HPDE6-E6E7 (cell line): Measurements from ENCODE around the gene KRT86.
"Not testable (repeated sequence)": the region's sequence is repeated elsewhere in the genome, so short reads cannot be mapped to it uniquely, and the experiment has no call there.

ENCODE experiments used
- DNase-seq: peaks from one replicate; pipeline ENCODE4 v3.0.0; 2011; ENCODE audit warnings: missing footprints; ENCODE audit errors: extremely low spot score

Gene KRT86

DNA sequence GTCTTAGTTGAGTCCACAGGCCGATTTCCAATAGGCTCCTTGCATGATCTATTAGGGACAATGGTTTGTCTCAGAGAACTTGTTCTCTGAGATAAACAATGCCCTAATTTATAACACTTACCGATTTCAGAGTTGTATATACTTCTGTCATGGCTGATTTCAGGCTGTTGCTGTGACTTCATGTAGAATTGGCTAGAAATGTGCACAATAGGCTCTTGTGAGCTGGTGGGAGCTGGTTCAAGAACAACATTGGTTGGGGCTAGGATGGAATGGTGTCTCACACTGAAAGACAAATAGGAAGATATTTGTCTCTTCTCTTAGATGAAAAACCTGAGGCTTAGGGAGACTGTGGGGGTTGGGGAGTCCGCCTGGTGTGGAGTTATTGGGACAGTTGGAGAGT, 6.7 kb upstream of the KRT86 start:
- no peak for DNase-seq

DNA sequence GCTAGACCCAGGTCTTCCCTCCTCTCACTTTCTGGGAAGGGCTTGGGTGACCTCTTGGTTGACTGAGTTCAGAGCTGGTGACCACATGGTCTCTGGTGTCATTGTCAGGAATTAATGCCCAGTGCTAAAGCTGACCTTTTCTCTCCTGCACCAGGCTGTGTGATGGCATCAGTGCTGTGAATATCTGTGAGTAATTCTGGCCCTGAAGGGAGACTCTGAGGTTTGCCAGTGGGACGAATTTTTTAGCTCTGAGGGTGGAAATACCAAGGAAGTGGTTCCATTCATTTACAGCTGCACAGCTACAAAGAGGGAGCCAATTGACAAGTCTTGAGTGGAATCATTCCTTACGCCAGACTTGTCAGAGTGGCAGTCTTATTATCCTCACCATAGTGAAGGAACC, 6.2 kb upstream of the KRT86 start:
- no peak for DNase-seq

DNA sequence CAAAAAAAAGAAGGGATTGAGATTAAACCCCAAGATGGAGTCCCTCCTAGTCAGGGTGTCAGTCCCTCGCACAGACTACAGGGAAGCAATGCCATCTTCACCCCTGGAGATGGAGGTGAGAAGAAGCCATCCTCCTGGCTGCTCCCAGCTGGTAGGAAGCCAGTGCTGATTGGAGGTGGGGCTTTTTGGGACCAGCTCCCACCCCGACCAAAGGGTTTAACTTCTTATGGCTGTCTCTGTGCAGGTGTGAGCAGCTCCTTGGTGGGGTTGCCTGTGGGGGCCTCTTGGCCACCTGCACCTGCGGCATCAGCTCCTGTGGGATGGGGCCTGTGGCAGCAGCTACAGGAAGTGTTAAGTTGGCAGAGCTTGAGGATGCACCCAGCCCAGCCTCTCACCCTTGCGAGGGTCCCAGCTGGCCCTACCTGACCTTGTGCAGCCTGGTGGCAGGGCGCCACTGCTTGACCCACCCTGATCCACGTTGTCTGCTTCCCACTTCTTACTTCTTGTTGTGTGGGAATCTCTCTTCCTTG, 3.8 kb upstream of the KRT86 start:
- no peak for DNase-seq

DNA sequence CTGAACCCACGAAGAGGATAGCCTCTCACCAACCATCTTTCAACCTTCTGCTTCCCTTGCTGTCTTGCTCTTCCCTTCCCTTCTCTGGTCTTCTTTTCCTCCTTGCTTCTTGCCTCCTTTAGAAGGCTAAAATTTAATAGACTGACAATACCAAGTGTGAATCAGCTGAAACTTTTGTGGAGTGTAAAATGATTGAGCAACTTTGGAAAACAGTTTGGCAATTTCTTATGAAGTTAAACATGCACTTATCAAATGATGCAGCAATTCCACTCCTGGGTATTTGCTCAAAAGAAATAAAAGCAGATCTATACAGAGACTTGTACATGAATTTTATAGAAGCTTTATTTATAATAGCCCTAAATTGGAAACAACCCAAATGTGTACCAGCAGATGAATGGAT, 3.3 kb upstream of the KRT86 start:
- DNase-seq: no peak

DNA sequence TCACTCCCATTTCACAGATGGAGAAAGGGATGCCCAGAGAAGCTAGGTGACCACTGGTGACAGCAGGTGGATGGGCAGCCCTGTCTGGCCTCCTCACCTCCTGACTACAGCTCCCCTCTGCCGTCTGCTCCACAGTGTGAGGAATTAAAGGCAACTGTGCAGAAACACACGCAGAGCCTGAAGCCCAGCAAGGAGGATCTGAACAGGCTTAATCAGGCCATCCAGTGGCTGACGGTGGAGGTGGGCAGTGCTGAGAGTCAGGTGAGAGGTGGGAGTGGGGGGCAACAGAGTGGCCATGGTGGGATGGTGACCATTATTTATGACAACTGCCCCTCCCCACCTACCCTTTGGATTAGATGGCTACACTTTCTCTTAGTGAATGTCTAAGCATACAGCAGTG, 1.2 kb downstream of the KRT86 start:
- no peak for DNase-seq

DNA sequence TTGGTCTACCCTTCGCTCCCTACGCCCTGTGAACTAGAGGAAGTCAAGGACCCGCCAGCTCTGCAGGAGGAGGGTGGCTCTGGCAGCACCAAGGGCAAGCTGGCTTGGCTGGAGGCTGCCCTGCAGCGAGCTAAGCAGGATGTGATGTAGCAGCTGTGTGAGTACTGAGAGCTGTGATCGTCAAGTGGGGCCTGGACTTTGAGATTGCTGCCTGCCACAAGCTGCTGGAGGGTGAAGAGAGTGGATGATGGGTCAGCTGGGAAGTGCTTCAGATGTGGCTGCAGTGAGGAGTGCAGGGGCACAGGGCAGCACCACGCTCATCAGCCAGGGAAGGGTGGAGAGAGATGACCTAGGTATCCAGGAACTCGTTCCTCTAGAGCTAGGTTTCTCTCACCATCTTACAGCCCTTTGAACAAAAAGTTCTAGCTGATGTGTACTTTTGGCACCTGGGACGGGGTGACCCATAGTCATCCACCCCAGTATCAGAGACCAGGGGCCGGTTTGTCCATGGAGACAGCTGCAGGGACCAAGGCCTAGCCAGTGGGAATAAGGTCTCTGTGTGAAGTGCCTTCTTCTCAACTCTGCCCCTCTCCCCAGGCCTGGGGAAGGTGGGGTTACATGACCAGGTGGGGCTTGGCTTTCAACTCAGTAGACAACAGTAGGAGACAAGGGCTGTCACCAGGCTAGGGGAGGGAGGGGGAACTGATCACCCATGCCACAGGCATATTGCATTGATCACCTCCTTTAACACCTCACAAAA, 3.2 kb downstream of the KRT86 start:
- DNase-seq: no peak

DNA sequence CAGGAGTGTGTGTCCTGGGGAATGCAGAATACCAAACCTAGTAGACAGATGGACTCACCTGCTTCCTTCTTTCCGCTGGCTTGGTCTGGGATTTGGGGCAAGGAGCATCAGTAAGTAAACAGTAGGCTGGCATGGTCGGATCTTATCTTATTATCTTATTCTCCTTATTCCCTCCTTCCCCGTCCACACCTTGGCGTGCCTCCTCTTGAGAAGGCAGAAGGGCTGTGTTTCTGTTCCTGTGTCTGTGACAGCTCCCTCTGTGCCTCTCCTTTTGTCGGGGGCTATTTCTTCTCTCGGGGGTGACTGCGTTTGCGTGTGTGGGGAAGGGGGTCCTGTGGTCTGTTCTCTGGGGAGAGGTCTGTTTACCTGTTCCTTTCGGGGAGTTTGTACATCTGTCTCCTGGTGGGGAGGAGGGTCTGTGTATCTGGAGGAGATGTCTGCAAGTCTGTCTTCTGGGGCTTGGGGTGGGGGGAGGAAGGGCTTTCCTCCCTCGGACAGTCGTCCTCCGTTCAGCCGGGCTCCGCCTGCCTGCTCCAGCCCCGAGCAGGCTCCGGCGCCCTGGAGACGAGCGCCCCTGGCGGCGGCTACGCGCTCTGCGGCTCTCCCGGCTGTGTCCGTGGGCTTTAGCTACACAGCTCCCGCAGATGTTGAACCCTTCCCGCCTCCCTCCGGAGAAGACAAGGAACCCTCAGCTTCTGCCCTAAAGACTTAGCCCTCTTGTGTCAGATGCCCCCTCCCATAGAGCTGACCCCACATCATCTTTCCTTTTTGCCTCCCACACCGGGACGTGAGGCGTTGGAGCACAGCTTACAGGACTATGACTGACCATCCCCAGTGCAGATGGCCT, 4.4 kb downstream of the KRT86 start:
- DNase-seq: peak; percentile 73

DNA sequence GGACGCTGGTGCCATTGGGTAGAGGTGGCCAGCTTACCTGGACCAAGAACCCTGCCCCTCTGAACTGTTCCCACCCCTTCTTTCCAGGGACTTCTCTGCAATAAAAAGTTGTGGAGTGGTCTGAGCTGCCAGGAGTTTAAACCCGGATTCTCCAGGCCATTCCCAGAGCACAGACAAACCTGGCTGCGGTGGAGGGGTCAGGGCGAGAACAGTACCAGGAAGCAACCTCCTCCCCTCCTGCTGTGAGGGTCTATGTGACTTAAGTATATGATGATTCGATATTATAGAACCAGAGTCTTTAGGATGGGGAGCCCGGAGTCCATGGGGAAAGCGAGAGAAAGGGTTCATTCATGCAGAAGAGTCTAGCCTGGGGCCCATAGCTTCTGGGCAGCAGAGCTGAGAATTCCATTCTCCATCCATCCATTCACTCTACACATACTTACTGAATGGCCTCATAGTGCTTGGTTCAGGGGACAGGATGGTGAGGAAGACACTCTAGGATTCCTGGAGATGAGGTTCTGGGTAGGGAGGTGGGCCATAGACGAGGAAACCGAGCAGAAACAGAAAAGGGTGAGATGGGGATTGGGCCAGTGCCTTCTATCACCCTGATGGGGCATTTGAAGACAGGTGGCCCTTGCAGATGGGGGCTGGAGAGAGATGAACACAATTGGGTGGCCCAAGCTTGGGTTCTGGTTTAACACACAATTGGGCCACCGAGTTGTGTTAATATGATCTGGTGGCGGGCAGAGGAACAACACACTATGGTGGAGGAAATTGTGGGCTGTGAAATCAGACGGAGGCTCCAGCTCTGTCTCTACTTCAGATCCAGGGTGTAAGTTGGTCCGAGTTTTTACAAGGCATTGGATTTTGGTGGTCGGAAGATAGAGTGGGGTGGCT, 5.2 kb downstream of the KRT86 start:
- DNase-seq: no peak

DNA sequence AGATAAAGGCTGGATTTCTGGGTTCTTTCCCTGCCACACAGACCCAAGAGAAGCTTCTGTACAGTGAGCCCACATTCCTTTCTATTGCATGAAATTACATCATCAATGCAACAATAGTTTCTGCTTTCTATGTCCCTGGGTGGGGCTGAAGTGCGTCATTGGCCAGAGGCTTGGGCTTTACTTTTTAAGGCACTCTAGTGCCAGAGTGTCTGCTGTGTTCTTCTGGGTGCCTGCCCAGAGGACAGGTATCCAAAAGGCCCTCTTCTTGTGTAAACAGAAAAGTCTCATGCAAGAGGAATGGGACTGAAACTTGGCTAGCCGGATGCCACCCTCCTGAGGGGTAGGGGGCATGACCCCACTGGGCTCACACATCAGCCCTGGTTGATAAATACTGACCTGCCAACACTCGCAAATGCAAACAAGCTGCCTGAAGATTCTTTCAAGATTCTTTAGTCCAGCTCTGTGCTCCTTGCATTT, 5.9 kb downstream of the KRT86 start:
- DNase-seq: peak; percentile 91

DNA sequence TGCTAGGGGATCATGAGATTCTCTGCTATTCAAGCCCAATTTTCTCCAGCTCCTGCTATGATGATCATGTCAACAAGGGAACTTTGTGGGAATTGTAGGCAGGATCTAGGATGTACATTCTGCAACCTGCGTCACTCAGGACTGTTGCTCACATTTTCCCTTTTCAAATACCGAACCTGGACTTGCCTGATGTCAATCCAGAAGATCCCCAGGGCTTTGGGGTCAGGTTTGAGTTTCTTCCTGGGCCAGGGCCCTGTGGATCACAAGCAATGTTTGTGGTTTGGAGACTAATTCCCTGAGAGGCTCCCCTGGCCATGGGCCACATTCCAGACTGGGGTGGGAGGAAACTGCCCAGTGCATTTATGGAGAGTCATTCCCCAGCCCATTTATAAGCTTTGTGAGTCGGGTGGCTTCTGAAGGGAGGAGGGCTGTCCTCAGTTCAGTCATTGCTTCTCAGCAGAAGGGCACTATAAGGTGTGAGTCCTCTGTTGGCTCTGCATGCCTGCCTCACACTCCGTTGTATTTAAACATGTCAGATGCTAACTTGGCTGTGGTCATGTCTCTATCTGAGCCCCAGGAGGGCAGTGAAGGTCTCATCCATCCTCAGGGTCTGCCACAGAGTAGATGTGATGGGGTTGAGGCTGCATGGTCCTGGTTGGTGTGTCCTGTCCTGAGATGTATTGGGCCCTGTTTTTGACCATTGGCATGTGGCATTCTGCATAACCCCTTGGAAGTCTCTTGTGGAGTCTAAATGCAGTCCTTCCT, 6.5 kb downstream of the KRT86 start:
- peak; percentile 84 for DNase-seq

DNA sequence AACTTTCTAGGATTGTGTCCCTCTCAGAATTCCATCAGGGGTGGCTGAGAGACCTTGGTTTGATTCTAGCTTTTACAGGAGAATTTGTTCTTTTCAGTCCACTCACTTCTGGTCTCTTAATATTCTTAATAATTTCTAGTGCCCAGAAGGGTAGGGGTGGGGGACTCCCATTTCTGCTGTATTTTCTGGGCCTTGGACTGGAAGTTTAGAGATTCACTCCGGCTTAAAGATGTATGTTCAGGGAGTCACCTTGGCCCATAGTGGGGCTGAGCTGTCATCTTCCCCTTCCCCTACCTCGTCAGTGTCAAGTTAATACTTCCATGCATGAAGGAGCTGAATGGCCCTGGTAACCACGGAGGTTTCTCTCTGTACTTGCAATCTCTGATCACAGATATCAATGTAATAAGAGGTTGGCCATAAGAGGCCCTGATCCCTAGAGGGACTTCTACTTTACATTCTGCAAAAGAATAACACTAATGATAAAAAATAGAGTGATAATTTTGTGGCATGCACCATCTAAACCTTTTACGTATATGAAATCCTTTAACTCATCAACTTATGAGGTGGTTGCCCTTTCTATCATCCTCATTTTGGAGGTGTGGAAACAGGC, 10.2 kb downstream of the KRT86 start:
- DNase-seq: no peak

DNA sequence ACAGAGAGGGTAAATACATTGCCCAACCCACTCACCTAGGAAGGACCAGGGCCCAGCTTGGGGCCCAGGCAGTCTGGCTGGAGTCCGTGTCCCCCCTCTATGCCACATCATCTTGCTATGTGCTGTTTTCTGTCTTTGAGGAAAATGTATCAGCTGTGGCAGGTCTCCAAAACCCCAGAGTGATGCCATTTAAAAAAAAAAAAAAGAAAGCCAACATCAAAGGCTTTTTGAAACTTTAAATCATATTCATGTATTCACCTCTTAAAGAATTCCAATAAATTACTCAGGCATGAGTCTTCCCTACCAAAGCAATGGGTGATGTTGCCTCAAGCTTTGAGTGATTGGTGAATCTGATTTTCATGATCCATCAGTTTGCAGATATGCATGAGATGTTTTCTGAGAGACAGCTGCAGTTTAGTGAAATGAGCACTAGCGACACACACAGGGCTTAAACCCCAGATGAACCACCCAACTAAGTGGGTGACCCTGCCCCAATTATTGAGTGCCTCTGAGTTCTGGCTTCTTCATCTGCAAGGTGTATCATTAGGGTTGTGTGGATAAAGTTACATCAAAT, 10.8 kb downstream of the KRT86 start:
- DNase-seq: no peak

DNA sequence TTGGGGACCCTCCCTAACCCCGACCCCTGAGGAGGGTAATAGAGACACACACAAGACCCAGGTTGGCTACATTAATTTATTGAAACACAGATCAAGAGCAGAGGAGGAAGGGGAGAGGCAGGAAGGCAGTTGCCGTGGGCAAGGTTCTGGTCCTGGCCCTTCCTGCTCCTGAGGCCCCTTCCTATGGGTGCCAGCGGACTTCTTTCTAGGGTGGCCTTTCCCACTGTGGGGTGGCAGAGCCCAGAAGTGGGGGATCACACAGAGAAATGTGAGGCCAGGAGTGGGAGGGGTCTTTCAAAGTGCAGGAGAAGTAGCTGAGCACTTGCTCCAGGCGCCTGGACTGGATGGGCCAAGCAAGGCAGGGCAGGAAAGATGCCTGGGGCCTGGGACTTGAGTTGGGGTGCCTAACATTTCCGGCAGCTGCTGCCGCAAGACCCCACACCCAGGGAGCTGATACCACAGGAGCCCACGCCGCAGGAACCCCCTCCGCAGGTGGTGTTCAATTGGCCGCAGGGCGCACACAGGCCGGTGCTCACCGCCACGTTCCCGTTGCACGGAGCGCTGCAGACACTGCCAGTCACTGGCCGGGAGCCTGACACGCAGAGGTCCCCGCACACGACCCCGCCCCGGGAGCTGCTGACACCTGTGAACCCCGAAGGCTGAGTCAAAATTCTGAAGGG, 11.5 kb downstream of the KRT86 start:
- DNase-seq: no peak

DNA sequence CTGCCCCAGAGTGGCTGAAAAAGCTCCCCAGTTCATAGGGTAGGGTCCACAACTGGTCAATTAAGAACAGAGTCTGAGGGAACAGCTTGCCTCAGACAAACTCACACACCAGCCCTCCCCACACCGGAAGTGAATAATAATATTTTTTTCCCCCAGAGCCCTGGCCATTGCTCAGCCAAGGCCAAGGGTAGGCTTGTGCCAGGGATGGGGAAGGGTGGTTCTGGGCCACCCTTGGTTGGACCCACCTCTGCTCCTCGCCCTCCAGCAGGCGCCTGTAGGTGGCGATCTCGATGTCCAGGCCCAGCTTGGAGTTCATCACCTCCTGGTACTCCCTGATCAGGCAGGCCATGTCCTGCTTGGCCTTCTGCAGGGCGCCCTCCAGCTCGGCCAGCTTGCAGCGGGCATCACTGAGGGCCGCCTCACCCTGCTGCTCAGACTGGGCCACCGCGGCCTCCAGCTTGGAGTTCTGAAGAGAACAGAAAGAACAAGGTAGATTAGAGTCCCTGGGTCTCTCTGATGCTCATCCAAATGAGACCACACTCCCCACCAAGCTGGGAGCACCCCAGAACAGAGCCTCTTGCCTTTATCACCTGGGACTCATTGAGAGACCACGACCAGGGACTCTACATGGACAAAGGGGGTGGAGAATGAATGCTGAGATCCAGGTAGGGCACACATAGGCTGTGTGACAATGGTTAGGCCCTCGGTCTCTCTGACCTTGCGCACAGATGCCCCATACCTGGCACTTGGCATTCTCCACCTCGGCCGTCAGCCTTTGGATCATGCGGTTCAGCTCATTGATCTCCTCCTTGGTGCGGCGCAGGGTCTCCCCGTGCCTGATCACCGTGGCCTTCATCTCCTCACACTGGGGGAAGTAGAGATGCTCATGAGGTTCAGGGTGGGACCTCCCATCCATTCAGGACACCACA, 12.7 kb downstream of the KRT86 start:
- DNase-seq: not testable (repeated sequence)

DNA sequence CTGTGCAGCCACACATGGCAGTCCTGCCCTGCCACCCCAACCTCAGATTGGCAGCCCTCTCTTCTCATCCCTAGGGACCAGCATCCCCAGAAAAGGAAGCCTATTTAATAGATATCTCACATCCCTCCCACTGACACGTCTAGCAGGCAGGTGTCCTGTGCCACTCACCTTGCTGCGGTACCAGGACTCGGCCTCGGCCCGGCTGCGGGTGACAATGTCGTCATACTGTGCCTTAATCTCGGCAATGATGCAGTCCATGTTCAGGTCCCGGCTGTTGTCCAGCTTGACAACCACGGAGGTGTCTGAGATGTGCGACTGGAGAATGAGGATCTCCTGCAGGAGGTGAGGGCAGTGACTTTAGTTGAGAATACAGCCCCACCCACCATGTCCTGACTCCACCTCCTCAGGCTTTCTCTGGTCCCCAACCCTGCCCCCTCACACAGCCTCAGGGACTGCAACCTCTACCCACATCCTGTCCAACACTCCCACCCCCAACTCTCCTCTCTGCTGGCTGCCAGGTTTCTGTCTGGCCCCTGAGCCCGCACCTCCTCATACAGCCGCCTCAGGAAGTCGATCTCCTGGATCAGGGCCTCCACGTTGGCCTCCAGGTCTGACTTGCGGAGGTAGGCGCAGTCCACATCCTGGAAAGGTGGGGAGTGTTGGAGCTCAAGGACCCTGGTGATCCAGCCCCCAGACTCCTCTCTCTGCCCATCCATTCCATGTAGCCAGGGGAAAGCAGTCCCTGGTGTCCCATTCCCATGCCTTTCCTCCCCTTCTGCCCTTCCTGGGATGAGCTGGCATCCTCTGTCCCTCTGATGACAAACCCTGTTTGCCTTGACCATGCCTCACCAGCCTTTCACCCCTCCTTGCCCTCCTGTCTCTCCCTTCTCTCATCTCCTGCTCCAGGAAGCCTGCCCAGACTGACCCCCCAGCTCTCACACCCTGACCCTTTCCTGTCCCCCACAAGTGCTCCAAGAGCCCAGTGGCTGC, 13.7 kb downstream of the KRT86 start:
- DNase-seq: not testable (repeated sequence)

DNA sequence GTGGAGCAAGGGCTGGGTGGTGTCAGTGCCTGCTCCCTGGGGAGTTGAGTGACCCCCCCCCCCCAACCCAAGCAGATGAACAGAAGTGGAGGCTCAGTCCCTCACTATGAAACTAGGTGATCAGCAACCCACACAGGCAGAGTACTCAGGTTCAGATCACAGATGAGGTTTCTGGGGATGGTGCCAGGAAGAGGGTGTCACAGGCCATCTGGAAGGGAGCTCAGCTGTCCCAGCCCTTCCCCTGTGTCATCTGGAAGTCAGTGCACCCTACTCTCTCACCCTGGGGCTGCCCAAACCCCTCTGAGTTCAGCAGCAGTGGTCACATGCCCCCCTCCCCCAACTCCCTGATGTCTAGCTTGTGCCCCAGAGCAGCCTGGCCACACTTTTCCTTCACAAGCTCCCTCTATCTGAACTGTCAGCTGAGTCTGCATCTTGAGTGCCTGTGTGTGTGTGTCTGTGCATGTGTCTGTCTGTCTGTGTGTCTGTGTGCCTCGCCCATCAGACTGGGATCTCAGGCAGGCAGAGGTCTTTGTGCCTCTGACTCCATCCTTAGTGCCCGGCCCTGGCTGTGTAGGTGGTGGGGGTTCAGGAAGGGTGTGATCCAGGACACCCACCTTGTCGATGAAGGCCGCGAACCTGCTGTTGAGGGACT, 16.2 kb downstream of the KRT86 start:
- DNase-seq: not testable (repeated sequence)
